Measurements from ENCODE around the gene TLX1.

DNA sequence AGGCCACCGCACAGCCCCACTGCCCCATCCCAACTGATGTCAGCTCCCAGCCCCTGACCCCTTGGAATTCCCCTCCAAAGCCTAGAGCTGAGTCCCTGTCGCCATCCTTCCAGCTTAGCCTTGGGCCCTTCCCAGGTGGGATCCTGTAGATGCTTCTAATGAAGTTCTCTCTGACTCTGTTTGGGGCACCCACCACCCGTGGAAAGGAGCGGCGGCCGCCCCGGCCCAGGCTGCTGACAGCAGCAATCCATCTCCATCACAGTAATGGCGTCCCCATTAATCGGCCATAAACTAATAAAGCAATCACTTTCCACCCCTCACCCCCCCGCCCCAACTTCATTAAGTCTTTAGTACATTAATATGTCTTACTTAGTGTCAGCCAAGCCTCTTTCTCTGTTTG, 43.7 kb upstream of the TLX1 start:
- TF ChIP-seq POLR2A (IDR thresholded peaks at IDR 0.05; ENCODE audit: low read length), result no peak
- no peak for TF ChIP-seq GATA1 (IDR thresholded peaks at IDR 0.05; ENCODE audit: low read depth, low read length)

All from erythroblast (primary cell).